Breast epithelium (tissue), 3 donors: ENCODE results near the gene RGS7.
"Not testable (repeated sequence)": the region's sequence is repeated elsewhere in the genome, so short reads cannot be mapped to it uniquely, and the experiment has no call there.

Source experiments
- CTCF ChIP-seq, 3 donors: fragments of 450-650 bp; IDR thresholded peaks; one replicate each; pipeline ENCODE4 v1.5.1; 2016 to 2017; ENCODE audit warnings: antibody characterized with exemption in 3 of 3, mild to moderate bottlenecking in 3 of 3, moderate library complexity in 3 of 3
- POLR2A ChIP-seq: fragments of 450-650 bp; IDR thresholded peaks from one replicate; pipeline ENCODE4 v1.6.1; 2016; ENCODE audit warnings: antibody characterized with exemption, mild to moderate bottlenecking, moderate library complexity

- TF ChIP-seq CTCF (IDR thresholded peaks at IDR 0.05); POLR2A: not testable (repeated sequence)
Measured at GRCh38 chr1:240758777-240759176, 598.2 kb downstream of the RGS7 start.
